GM23338 (cell line): ENCODE results near the gene ENOX1. TPM values are rescaled to one million over a fixed set of nuclear protein-coding genes. Genes with fewer than 3 reads are reported as not detected.

Source experiments
- ATAC-seq: fragments of 200-7000 bp; cut with Tn5 transposase; 3 replicates; pipeline ENCODE4 v1.9.1; 2020
- DNase-seq: peaks from one replicate; pipeline ENCODE4 v3.0.0-alpha.2; 2015; ENCODE audit warnings: low spot score
- H2AFZ ChIP-seq: fragments of 200-600 bp; sonication (generic); 2 replicates; pipeline ENCODE4 v1.8.0; 2016; ENCODE audit warnings: antibody characterized with exemption, mild to moderate bottlenecking, moderate library complexity
- H3F3A ChIP-seq: fragments of 200-600 bp; sonication (generic); replicated peaks from 2 replicates; pipeline ENCODE4 v1.8.0; 2017; ENCODE audit warnings: antibody characterized with exemption, mixed run types, low read depth
- H3K27ac ChIP-seq: fragments of 200-600 bp; sonication (generic); 2 replicates; pipeline ENCODE4 v1.6.1; 2016; ENCODE audit warnings: low read depth
- H3K27me3 ChIP-seq: fragments of 200-600 bp; sonication (generic); 2 replicates; pipeline ENCODE4 v1.8.0; 2016; ENCODE audit warnings: mild to moderate bottlenecking, mixed run types, moderate library complexity; ENCODE audit not compliant: insufficient read depth
- H3K36me3 ChIP-seq: fragments of 200-600 bp; sonication (generic); 2 replicates; pipeline ENCODE4 v1.8.0; 2016; ENCODE audit warnings: mild to moderate bottlenecking; ENCODE audit not compliant: insufficient read depth
- H3K4me1 ChIP-seq: fragments of 200-600 bp; sonication (generic); 2 replicates; pipeline ENCODE4 v1.8.0; 2016; ENCODE audit warnings: mild to moderate bottlenecking, moderate library complexity; ENCODE audit not compliant: insufficient read depth
- H3K4me2 ChIP-seq: fragments of 200-600 bp; sonication (generic); 2 replicates; pipeline ENCODE4 v1.7.1; 2017; ENCODE audit warnings: mixed run types
- H3K4me3 ChIP-seq: fragments of 200-600 bp; sonication (generic); 2 replicates; pipeline ENCODE4 v1.6.1; 2016; ENCODE audit warnings: mixed run types
- H3K79me2 ChIP-seq: fragments of 200-600 bp; sonication (generic); replicated peaks from 2 replicates; pipeline ENCODE4 v1.8.0; 2017; ENCODE audit warnings: mild to moderate bottlenecking; ENCODE audit not compliant: insufficient read depth
- H3K9me2 ChIP-seq: fragments of 200-600 bp; sonication (generic); 2 replicates; pipeline ENCODE4 v1.8.0; 2017; ENCODE audit not compliant: insufficient read depth
- H4K20me1 ChIP-seq: fragments of 200-600 bp; sonication (generic); replicated peaks from 2 replicates; pipeline ENCODE4 v1.8.0; 2017; ENCODE audit warnings: mild to moderate bottlenecking; ENCODE audit not compliant: insufficient read depth
- H3K27ac Mint-ChIP-seq: 2 replicates; pipeline ENCODE4 v1.8.0; 2020; ENCODE audit warnings: inconsistent platforms, mild to moderate bottlenecking, moderate library complexity, mixed read lengths
- H3K27me3 Mint-ChIP-seq: 3 replicates; pipeline ENCODE4 v1.8.0; 2022; ENCODE audit warnings: low read depth, mild to moderate bottlenecking, moderate library complexity, mixed read lengths, inconsistent platforms; ENCODE audit not compliant: insufficient read depth, poor library complexity
- H3K36me3 Mint-ChIP-seq: 3 replicates; pipeline ENCODE4 v1.8.0; 2021; ENCODE audit warnings: low read depth, mild to moderate bottlenecking, inconsistent platforms, moderate library complexity, mixed read lengths
- H3K4me1 Mint-ChIP-seq: 3 replicates; pipeline ENCODE4 v1.8.0; 2020; ENCODE audit warnings: mild to moderate bottlenecking, inconsistent platforms, mixed read lengths
- H3K4me3 Mint-ChIP-seq: 3 replicates; pipeline ENCODE4 v1.8.0; 2021; ENCODE audit warnings: moderate library complexity, mild to moderate bottlenecking, inconsistent platforms, mixed read lengths
- H3K9me3 Mint-ChIP-seq: 3 replicates; pipeline ENCODE4 v1.8.0; 2020; ENCODE audit warnings: moderate library complexity, mild to moderate bottlenecking, inconsistent platforms, mixed read lengths
- EZH2phosphoT487 ChIP-seq: fragments of 200-600 bp; sonication (generic); IDR thresholded peaks from one replicate; pipeline ENCODE4 v1.8.1; 2018; ENCODE audit warnings: antibody characterized with exemption; ENCODE audit not compliant: unreplicated experiment
- JUNB ChIP-seq: IDR thresholded peaks from one replicate; pipeline ENCODE4 v1.6.1; 2016; ENCODE audit warnings: antibody characterized with exemption; ENCODE audit not compliant: unreplicated experiment
- POLR2AphosphoS5 ChIP-seq: IDR thresholded peaks from 2 replicates; pipeline ENCODE4 v1.6.1; 2016; ENCODE audit warnings: antibody characterized with exemption, low read depth
- ZNF331 ChIP-seq: fragments of 250-450 bp; sonication (Bioruptor Pico); IDR thresholded peaks from 2 replicates; pipeline ENCODE4 v1.5.0; 2020; ENCODE audit warnings: low read depth, mild to moderate bottlenecking, moderate library complexity
- polyA plus RNA-seq: library from polyadenylated mRNA; unstranded; fragments of >200 nt; fragmentation: Nextera tagmentation; extraction: Ambion mirVana; gene quantifications from 2 replicates; pipeline ENCODE4 v1.2.1, GENCODE V29; 2016
- total RNA-seq: library from RNA; depleted of rRNA; stranded (reverse); fragments of >200 nt; shearing (Covaris generic); gene quantifications from 2 replicates; pipeline ENCODE4 v1.2.3, GENCODE V29; 2014
- TF ChIP-seq, protein P1 (sequence below), 2 experiments: fragments of 200-600 bp in 1 of 2; sonication (generic) in 1 of 2; conservative IDR thresholded peaks; 2 replicates each; pipeline versions ENCODE4 v1.5.1 to v1.6.1; 2016 to 2017; ENCODE audit warnings: antibody characterized with exemption in 2 of 2, low read depth in 2 of 2, mild to moderate bottlenecking in 2 of 2, moderate library complexity in 1 of 2

The ENOX1 gene
- total and polyA plus RNA-seq, 2 experiments from 2014 or later: 0.66 to 0.81 TPM

- H3K4me3 Mint-ChIP-seq: no peak overlapping the region
These were observed 543.1 kb downstream of the ENOX1 start for GRCh38 chr13:43243711-43244110.

DNA sequence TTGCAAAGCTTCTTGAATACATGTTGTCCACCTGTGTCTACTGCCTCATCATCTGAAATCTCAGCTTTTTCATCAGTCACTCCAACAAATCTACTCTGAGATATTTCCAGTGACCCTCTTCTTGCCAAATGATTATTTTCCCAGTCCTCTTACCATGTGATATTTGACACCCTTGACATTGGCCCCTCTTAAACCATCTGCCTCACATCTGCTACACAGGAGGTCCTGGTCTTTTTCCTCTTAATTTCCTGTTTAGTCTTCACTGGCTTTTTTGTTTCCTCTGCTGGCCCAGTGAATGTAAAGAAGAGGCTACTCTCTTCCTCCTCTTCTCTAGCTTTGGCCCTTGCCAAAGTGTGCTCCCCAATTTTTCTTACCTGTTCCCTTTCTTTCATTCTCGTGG lies 544.7 kb downstream of the ENOX1 start:
- ATAC-seq (no peak), DNase-seq (no peak)
- Histone ChIP-seq H4K20me1 (no peaks in the 10 kb centered on the region), H3K36me3 (no peaks in the 10 kb centered on the region), H3K27ac (no peak overlapping the region), H2AFZ (no peak overlapping the region), H3K79me2 (no peaks in the 10 kb centered on the region), H3K4me3 (no peak overlapping the region), H3K9me2 (no peaks in the 10 kb centered on the region), H3F3A (no peaks in the 10 kb centered on the region), H3K4me1 (no peaks in the 10 kb centered on the region), H3K4me2 (no peak overlapping the region), H3K27me3 (no peaks in the 10 kb centered on the region)
- no peaks in the 10 kb centered on the region for H3K36me3 Mint-ChIP-seq
- H3K27ac Mint-ChIP-seq: no peak overlapping the region
- H3K9me3 Mint-ChIP-seq: no peaks in the 10 kb centered on the region
- TF ChIP-seq EZH2phosphoT487: no peak
- peaks cover 2% of the 10 kb centered on the region for H3K27me3 Mint-ChIP-seq
- no peak overlapping the region for H3K4me3 Mint-ChIP-seq
- H3K4me1 Mint-ChIP-seq: peaks cover 4% of the 10 kb centered on the region

More at GRCh38 chr13:43243711-43244110, 543.1 kb downstream of the ENOX1 start:
- Histone ChIP-seq H4K20me1 (no peaks in the 10 kb centered on the region), H3K79me2 (no peaks in the 10 kb centered on the region), H2AFZ (peak overlapping the region; percentile 76; the same call in 1 of the 2 replicates), H3K36me3 (no peaks in the 10 kb centered on the region), H3K4me2 (no peak overlapping the region), H3K9me2 (no peaks in the 10 kb centered on the region), H3K27me3 (no peaks in the 10 kb centered on the region), H3K4me1 (no peaks in the 10 kb centered on the region), H3K4me3 (no peak overlapping the region), H3F3A (no peaks in the 10 kb centered on the region), H3K27ac (no peak overlapping the region)
- peaks cover 2% of the 10 kb centered on the region for H3K27me3 Mint-ChIP-seq
- H3K9me3 Mint-ChIP-seq: no peaks in the 10 kb centered on the region
- no peak overlapping the region for H3K27ac Mint-ChIP-seq
- no peak for ATAC-seq
- H3K36me3 Mint-ChIP-seq: no peaks in the 10 kb centered on the region
- peaks cover 4% of the 10 kb centered on the region for H3K4me1 Mint-ChIP-seq
- TF ChIP-seq POLR2AphosphoS5 (no peak), EZH2phosphoT487 (no peak)
- no peak for DNase-seq

- Mint-ChIP-seq H3K27me3 (no peaks in the 10 kb centered on the region), H3K27ac (no peak overlapping the region), H3K4me3 (no peak overlapping the region), H3K36me3 (no peaks in the 10 kb centered on the region), H3K9me3 (no peaks in the 10 kb centered on the region), H3K4me1 (peaks cover 4% of the 10 kb centered on the region)
- Histone ChIP-seq H3K9me2 (no peaks in the 10 kb centered on the region), H3K27ac (no peak overlapping the region), H3K27me3 (no peaks in the 10 kb centered on the region), H3K4me1 (no peaks in the 10 kb centered on the region), H3K4me2 (no peak overlapping the region), H3K4me3 (no peak overlapping the region), H3F3A (no peaks in the 10 kb centered on the region), H3K79me2 (no peaks in the 10 kb centered on the region), H4K20me1 (no peaks in the 10 kb centered on the region), H3K36me3 (no peaks in the 10 kb centered on the region), H2AFZ (no peak overlapping the region)
- TF ChIP-seq EZH2phosphoT487 (no peak), ZNF331 (CRISPR knock-in tag) (no peak)
- DNase-seq: no peak
- ATAC-seq: no peak
These were observed 546.5 kb downstream of the ENOX1 start for GRCh38 chr13:43240278-43240677.

GRCh38 chr13:43239275-43239840 lies 547.4 kb downstream of the ENOX1 start:
- ATAC-seq (no peak), DNase-seq (no peak)
- Histone ChIP-seq H3F3A (no peaks in the 10 kb centered on the region), H3K36me3 (no peaks in the 10 kb centered on the region), H3K9me2 (no peaks in the 10 kb centered on the region), H3K4me2 (no peak overlapping the region), H3K27ac (no peak overlapping the region), H3K4me1 (no peaks in the 10 kb centered on the region), H3K79me2 (no peaks in the 10 kb centered on the region), H3K4me3 (no peak overlapping the region), H3K27me3 (no peaks in the 10 kb centered on the region), H2AFZ (no peak overlapping the region), H4K20me1 (no peaks in the 10 kb centered on the region)
- no peaks in the 10 kb centered on the region for H3K27me3 Mint-ChIP-seq
- TF ChIP-seq, protein P1, sequence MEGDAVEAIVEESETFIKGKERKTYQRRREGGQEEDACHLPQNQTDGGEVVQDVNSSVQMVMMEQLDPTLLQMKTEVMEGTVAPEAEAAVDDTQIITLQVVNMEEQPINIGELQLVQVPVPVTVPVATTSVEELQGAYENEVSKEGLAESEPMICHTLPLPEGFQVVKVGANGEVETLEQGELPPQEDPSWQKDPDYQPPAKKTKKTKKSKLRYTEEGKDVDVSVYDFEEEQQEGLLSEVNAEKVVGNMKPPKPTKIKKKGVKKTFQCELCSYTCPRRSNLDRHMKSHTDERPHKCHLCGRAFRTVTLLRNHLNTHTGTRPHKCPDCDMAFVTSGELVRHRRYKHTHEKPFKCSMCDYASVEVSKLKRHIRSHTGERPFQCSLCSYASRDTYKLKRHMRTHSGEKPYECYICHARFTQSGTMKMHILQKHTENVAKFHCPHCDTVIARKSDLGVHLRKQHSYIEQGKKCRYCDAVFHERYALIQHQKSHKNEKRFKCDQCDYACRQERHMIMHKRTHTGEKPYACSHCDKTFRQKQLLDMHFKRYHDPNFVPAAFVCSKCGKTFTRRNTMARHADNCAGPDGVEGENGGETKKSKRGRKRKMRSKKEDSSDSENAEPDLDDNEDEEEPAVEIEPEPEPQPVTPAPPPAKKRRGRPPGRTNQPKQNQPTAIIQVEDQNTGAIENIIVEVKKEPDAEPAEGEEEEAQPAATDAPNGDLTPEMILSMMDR (conservative IDR thresholded peaks at IDR 0.05; ENCODE audit: low read depth in 2 of 2): peak in 1 of 2 experiments; percentile 24; a peak in 1 of 4 replicates
- no peak for TF ChIP-seq JUNB
- no peaks in the 10 kb centered on the region for H3K36me3 Mint-ChIP-seq
- peaks cover 4% of the 10 kb centered on the region for H3K4me1 Mint-ChIP-seq
- no peak overlapping the region for H3K4me3 Mint-ChIP-seq
- no peaks in the 10 kb centered on the region for H3K9me3 Mint-ChIP-seq
- H3K27ac Mint-ChIP-seq: no peak overlapping the region
